GM08714 (cell line): ENCODE results near the gene DTX3L.

Experiments
- H3K4me3 ChIP-seq: fragments of 200-500 bp; sonication (Bioruptor generic); 2 replicates; pipeline ENCODE4 v1.5.1; 2014; ENCODE audit warnings: mild to moderate bottlenecking, low read length, inconsistent platforms
- ZNF274 ChIP-seq: IDR thresholded peaks from 2 replicates; pipeline ENCODE4 v1.6.1; 2012; ENCODE audit warnings: mild to moderate bottlenecking, low read depth, low read length

Gene DTX3L

DNA sequence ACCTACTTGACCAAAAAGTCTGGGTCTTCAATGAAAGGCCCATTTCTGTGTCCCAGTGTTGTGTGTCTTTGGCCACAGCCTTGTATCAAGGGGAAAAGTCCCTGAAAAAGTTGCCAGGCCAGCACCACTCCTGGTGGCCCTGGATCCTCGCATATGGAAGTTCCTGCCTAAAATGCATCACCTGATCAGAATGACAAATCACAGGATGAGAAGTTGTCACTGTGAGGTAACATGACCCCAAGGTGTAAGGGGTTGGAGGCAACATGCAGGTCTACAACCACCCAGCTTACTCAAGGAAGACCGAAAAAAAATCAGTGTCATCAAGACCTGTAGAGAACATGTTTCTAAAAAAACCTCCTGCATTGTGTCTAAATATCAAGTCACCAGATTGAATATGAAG is 38.9 kb downstream of the DTX3L start:
- no peak overlapping the region for H3K4me3 ChIP-seq
- TF ChIP-seq ZNF274: no peak

DNA sequence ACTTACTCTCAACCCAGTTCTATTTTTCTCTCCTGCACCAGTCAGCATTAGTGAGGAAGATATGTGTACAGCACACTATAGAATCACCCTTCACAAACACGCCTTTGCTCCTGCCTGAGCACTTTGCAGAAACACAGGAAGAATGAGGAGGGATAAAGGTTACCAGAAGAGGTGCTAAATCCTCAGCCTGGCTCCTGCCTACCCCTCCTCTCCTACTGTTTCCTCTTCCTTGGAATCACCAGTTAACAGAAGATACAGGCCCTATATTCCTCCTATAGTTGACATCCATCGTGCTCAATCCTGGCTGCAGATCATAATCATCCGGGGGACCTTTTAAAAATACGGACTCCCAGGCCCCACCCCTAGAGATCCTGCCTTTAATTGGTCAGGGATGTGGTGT is 42.2 kb downstream of the DTX3L start:
- no peak for TF ChIP-seq ZNF274
- H3K4me3 ChIP-seq: no peak overlapping the region

- H3K4me3 ChIP-seq: no peak overlapping the region
- no peak for TF ChIP-seq ZNF274
Observed at GRCh38 chr3:122608916-122609315, 44.8 kb downstream of the DTX3L start.

DNA sequence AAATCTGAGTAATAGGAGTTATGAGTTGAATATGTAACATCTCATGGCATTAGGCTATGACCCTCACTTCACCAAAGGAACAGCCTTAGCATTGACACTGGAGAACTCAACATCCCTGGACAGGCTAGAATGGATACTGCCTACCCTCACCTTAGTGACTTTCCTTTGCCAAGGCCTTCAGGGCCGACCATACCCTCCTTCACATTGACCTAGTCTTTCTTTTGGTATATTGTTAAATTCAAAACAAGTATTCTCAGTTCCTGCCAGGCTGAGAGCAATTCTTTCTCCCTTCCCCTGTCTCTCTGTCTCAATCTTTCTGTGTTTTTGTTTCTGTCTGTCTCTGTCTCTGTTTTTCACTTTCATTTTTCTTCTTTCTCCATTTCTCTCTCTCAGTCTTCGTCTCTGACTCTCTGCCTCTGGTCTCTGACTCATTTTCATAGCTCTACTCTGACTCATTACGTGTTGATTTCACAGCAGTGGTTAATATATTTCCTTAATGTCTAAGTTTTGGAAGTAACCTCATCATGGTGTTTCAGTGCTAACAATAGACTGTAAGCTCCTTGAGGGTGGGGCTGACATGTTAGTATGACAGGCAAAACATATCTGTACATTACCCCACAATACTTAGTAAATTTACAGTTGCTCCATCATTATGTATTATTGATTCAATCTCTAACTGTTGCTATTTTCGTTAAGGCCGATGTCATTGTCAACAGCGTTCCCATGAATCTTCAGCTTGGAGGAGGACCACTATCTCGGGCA is 45.8 kb downstream of the DTX3L start:
- H3K4me3 ChIP-seq: peak overlapping the region; percentile 38; the same call in 1 of the 2 replicates
- no peak for TF ChIP-seq ZNF274

DNA sequence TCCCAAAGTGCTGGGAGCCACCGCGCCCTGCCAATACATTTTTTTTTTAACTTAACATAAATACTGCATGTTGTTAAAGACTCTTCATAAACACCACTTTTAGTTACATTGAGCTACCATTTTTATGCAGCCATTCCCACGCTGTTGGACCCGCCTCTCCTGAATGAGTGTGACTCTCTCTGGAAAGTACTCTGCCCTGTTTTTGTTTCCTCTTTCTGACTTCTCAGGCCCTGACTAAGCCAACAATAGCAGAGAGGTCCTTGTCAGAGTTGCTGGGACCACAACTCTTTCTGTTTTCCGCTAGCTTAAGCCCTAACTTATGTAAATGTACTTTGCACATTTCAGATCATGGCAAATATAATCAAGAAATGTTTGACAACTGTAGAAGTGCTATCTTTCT is 48.6 kb downstream of the DTX3L start:
- no peak overlapping the region for H3K4me3 ChIP-seq
- TF ChIP-seq ZNF274: no peak

DNA sequence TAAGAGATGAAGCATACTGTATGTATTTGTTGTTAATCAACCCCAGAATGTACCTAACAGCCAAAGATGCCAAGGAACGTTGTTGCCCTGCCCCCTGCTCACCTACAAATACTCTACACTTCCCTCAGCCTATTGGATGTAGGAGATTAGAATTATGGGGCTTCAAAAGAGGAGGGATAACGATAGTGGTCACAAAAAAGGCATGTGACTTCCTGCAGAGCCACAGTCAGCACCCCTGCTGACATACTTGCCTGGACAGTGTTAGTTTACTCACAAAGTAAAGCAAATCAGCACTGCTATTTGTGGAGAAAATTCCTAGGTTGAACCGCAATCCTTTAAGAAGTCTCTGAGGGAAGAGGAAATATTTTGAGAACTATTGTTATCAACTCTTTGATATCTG is 51.2 kb downstream of the DTX3L start:
- no peak overlapping the region for H3K4me3 ChIP-seq
- TF ChIP-seq ZNF274: no peak

DNA sequence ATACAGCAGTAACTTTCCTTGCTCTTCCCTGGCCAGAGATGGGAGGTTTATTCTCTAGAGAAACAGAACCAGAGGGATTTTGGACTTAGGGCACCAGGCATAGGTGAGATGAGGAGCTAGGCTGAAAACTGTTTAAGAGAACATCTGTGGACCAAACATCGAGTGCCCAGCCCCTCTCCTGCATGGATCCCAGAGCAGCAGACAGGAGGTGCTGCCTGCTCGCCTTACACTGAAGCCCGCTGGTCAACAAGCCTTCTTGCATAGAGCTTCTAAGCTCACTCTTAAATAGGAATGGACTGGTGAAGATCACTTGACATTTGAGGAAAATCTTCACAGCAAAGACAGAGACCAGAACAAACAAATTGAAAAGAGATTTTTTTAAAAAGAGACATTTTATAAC is 54.5 kb downstream of the DTX3L start:
- TF ChIP-seq ZNF274: no peak
- no peak overlapping the region for H3K4me3 ChIP-seq

GRCh38 chr3:122619040-122619439 is 54.9 kb downstream of the DTX3L start:
- no peak overlapping the region for H3K4me3 ChIP-seq

GRCh38 chr3:122620399-122620798 is 56.3 kb downstream of the DTX3L start:
- H3K4me3 ChIP-seq: no peak overlapping the region
- no peak for TF ChIP-seq ZNF274

More at GRCh38 chr3:122619040-122619439, 54.9 kb downstream of the DTX3L start:
- TF ChIP-seq ZNF274: no peak

DNA sequence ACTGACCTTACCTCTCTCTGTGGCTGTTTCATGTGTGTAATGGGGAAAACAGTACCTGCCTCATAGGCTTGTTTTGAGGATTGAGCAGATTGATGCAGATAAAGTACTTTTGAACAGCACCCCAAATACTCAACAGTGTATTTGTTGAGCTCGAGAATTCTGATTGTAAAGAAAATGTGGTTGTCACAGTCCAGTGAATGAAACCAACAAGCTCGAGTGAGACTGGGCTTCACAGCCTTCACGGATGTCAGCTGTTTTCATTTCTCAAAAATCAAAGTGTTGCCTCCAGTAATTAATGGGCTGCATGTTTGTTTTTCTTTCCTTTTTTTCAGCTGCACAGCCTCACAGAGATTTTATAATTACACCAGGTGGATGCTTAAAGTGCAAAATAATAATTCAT is 57.0 kb downstream of the DTX3L start:
- peak overlapping the region; percentile 35; the same call in 1 of the 2 replicates for H3K4me3 ChIP-seq
- TF ChIP-seq ZNF274: no peak

DNA sequence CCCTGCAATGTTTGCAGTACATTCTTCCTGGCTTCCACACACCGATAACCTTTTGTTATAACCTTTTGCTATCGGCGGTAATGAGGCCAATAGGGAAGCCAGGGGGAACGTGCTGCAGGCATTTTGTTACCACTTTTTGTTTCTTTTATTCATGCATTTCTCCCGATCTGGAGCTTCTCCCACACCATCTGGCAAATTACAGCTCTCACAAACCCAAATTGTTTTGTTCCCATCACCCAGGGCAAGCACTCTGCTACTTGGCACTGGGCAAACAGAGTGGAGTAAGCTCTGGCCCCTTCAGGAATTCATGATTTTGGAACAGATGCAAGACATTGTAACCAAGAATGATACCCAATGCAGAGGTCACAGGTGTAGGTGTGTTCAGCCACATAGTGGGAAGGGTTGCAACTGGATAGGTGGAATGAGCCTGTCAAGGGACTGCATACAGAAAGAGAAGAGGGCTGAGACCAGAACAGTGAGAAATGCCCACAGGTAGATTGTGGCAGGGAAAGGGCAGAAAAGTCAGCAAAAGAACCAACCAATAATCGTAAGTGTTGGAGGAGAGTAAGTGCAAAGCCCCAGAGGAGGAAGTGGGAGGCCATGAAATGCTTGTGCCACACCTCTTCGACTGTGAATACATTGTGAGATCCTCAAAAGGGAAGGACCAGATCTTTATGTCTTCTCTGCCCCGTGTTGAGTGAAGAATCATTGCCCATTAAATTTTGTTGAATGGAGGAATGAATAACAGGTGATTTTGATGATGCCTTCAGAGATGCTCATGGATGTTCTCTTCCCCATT is 59.1 kb downstream of the DTX3L start:
- no peak for TF ChIP-seq ZNF274
- no peak overlapping the region for H3K4me3 ChIP-seq
